AG20443 (cell line): ENCODE data around the gene SIGLEC9.
"Not testable (repeated sequence)": the region's sequence is repeated elsewhere in the genome, so short reads cannot be mapped to it uniquely, and the experiment has no call there.

Source experiments
- DNase-seq: peaks from one replicate; pipeline ENCODE4 v3.0.0; 2012; ENCODE audit warnings: low spot score, mixed read lengths

Gene SIGLEC9

DNA sequence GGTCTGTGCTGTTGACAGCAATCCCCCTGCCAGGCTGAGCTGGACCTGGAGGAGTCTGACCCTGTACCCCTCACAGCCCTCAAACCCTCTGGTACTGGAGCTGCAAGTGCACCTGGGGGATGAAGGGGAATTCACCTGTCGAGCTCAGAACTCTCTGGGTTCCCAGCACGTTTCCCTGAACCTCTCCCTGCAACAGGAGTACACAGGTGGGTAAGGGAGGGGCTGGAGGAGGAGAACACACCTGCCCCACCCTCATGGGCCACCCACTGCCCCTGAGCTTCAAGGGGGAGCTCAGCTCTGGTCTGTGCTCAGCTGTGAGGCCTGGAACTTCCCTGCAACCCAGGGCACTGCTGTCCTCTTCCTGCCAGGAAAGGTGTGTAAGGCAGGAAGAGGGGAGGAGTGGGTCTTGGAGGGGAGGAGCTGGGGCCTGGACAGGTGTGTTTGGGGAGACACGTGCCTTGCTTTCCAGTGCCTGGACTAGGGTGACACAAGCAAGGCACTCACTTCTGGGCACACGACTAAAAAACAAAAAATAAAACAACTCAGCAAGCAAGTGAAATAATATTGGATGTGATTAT lies 21.3 kb downstream of the SIGLEC9 start:
- no peak for DNase-seq

- DNase-seq = no peak
These were observed 22.0 kb downstream of the SIGLEC9 start for GRCh38 chr19:51146751-51147150.

- no peak for DNase-seq
These were observed 23.0 kb downstream of the SIGLEC9 start for GRCh38 chr19:51147663-51148062.

- DNase-seq = no peak
These were observed 23.9 kb downstream of the SIGLEC9 start for GRCh38 chr19:51148580-51148979.

GRCh38 chr19:51150627-51151026 lies 25.9 kb downstream of the SIGLEC9 start:
- DNase-seq = no peak

DNA sequence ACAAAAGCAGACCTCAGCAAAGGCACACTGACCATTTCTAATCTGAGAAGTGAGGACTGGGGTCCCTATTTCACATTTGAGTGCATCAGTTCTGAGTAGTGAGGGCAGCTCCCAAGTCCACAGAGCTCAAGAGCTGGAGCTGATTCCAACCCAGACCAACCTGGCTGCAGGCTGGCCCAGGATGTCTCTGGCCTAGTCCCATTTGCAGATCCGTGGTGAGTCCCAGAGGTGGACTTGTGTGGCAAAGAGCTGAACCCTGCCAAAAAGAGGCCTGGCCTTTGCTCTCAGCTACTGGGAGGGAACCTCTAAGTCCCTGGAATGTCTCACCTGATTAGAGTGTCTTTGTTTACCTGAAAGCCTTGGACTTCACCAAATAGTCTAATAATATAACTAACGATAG lies 32.0 kb downstream of the SIGLEC9 start:
- no peak for DNase-seq

GRCh38 chr19:51157265-51157664 lies 32.6 kb downstream of the SIGLEC9 start:
- DNase-seq = no peak

DNA sequence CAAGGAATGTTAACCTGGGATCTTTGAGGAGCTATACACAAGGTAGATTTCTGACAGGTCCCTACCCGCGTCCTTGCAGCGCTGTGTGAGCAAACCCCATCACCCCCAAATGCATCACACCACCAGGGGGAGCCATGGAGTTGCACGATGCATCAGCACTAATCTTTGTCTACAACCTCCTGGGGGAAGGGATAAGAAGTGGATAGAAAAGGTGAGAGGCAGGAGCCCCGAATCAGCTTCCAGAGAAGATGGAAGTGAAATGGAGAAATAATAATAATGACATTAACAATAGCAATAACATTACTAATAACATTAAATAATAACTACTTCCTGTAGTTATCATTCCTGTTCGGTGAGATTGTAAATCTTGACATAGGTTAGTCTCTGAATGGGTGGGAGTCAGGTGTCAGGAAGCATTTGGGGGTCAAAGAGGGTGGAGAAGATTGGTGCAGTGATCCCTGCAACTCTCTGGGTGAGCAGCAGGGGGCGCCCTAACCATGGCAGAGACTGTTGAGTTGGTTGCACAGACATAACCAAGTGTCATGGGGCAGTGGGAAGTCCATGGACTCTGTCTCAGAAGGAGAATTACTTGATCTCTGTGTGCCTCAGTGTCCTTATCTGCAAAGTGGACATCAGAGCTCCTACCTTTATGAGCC lies 33.9 kb downstream of the SIGLEC9 start:
- peak; percentile 34 for DNase-seq

GRCh38 chr19:51159656-51160055 lies 35.0 kb downstream of the SIGLEC9 start:
- no peak for DNase-seq

- DNase-seq = no peak
These were observed 36.6 kb downstream of the SIGLEC9 start for GRCh38 chr19:51161266-51161665.

DNA sequence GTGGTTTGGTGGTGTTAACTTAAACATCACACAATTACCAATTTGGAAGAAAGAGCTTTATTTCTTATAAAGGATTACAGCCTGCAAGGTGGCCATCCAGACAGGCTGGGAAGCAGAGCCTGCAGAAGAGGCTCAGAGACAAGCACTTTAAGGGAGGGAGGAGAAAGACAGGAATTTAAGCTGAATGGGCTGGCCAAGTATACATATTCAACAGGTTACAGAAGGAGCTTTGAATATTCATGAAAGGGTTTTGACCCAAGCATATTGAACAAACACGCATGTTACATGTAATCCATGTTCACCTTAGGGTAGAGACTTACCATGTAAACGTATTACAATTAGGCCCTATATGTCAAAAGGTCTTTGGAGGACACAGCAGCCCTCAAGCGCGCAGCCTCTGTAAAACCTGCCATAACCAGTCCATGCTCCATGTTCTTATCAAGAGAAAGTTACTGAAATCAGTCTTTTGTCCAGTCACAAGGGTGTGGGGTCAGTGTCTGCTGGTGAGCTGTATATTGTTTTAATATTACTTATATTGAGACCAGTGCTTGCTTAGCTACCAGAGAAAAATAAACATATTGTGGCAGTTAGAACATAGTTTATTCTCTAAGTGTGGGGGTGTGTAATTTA lies 37.3 kb downstream of the SIGLEC9 start:
- DNase-seq = no peak

- no peak for DNase-seq
These were observed 38.6 kb downstream of the SIGLEC9 start for GRCh38 chr19:51163257-51163656.

DNA sequence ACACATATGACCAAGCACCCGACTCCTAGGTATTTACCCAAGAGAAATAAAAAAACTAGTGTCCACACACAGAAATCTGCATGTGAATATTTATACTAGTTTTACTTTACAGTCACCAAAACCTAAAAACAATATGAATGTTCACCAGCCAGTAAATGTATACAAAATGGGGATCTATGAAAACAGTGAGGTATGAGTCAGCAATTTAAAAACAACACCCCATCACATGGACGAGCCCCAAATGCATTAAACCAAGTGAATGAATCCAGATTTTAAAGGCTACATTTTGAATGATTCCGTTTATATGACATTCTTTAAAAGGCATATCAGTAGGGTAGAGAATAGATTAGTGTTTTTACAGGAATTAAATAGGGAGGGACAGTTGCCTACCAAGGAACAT lies 39.5 kb downstream of the SIGLEC9 start:
- DNase-seq = no peak

DNA sequence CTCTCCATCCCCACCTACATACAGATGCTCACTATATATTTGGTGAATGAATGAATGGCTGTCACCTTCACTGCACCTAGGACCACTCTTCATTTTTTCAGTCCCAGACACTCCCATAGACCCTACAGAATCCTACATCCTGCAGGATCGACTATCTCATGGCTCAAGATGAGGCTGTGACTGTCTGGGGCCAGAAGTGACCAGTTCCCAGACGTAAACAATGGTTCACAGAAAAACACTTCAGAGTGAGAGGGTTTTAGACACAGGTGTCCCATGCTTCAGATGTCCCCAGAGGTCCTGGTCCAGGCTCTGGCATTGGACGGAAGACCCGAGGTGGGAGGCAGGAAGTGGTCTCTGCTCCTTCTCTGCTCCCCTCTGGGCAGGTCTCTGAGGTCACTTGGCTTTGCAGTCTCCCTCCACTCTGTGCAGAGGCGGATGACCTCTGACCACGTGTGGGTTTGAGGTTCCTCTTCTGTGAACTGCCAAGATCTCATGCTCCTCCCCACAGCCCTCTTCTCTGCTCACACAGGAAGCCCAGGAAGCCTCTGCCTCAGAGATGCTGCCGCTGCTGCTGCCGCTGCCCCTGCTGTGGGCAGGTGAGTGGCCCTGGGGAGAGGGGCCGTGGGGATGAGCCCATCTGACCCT lies 42.3 kb downstream of the SIGLEC9 start:
- DNase-seq = no peak

DNA sequence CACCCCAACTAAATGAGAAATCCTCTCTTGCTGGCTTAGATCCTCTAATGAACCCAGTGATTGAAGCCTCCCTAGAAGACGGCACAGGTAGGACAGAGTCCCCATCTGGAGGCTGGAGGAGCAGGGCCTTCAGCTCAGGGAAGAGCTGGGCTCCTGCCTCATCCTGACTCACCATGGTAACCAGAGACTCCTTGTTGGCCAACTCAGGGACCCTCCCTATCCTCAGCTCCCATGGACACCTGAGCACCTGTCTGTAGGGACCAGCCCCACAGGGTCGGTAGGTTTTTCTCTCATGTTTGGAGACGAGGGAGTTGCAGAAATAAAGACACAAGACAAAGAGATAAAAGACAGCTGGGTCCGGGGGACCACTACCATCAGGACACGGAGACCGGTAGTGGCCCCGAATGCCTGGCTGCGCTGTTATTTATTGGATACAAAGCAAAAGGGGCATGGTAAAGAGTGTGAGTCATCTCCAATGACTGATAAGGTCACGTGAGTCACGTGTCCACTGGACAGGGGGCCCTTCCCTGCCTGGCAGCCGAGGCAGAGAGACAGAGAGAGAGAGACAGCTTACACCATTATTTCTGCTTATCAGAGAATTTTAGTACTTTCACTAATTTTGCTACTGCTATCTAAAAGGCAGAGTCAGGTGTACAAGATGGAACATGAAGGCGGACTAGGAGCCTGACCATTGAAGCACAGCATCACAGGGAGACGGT lies 44.0 kb downstream of the SIGLEC9 start:
- DNase-seq = no peak

GRCh38 chr19:51169283-51169918 lies 44.7 kb downstream of the SIGLEC9 start:
- not testable (repeated sequence) for DNase-seq

DNA sequence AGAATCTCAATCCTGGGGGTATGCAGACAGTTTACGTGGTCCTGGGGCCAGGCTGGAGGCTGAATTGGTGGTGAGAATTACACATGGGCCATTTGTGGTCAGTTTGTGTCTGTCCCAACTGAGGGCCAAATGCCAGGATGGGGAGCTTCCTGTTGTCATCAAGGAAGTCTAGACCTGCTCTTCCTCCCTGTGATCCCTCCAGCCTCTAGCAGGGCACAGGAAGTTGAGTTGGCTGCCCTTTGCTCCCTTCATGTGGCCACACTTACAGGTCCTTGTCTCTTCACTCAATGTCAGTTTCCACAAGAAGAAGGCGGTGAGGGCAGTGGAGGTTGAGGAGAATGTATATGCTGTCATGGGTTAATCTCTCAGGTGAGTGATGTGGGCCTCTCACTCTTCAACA lies 47.5 kb downstream of the SIGLEC9 start:
- no peak for DNase-seq

DNA sequence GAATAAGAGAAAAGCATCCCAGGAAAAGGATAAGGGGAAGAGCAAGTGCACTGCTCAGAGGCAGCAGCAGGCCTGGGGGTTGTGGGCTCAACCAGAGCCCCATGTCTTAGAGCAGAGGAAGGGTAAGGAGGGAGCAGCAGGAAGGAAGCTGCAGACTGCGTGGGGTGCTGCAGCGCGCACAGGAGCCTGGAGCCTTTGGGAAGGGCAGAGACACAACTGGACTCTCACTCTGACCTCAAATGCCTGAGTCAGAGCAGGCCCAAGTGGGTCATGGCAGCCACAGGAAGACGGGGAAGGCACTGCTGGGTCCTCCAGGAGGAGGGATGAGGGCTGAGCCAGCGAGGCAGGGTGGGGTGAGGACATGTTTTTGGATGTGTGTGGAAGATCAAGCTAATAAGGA lies 49.0 kb downstream of the SIGLEC9 start:
- DNase-seq = no peak

GRCh38 chr19:51179256-51179655 lies 54.5 kb downstream of the SIGLEC9 start:
- DNase-seq = no peak
